ENCODE measurements around the gene PLCH2.

Gene PLCH2

DNA sequence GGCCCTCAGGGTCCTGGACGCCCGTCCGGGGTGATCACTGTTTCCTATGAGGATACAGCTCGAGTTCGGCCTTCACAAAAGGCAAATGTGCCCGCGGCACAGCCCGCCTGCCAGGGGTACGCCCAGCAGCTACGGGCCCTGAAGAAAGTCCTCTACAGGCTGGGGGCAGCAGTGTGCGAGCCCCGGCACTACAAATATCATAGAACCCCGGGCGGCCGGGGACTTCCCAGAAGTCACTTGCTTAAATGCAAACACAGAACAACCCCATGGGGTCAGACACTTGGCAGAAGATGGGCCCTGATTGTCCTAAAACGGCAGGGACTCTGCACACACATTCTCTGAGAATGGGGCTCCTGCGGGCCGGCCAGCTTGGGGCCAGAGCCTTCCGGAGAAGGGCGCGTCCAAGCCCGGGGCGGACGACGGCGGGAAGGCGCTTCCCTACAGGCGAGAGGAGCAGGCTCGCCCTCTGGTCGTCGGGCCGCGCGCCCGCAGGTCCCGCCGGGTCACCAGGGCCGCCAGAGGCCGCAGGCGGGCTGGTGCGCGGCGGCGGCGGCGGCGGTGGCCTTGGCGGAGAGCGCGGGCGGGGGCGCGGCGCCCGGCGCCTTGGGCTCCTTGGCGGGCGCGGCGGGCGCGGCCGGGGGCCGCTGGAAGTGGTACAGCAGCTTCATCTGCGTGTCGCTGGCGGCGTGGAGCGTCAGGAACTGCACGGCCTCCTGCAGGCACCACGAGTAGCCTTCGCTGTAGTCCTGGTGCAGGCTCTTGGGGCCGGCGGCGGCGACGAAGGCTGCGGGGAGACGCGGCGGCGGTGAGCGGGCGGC is 53.1 kb downstream of the PLCH2 start:
- DNase-seq (ENCODE audit: low read depth, low spot score) = peak; percentile 32

GRCh38 chr1:2529784-2530512 is 53.9 kb downstream of the PLCH2 start, which contains the start of gene HES5:
Gene HES5, minus strand, starts transcription at chr1:2530263. Its CDS starts 99 bp downstream, at chr1:2530164.
- peak; percentile 67 for DNase-seq (ENCODE audit: low read depth, low spot score)

DNA sequence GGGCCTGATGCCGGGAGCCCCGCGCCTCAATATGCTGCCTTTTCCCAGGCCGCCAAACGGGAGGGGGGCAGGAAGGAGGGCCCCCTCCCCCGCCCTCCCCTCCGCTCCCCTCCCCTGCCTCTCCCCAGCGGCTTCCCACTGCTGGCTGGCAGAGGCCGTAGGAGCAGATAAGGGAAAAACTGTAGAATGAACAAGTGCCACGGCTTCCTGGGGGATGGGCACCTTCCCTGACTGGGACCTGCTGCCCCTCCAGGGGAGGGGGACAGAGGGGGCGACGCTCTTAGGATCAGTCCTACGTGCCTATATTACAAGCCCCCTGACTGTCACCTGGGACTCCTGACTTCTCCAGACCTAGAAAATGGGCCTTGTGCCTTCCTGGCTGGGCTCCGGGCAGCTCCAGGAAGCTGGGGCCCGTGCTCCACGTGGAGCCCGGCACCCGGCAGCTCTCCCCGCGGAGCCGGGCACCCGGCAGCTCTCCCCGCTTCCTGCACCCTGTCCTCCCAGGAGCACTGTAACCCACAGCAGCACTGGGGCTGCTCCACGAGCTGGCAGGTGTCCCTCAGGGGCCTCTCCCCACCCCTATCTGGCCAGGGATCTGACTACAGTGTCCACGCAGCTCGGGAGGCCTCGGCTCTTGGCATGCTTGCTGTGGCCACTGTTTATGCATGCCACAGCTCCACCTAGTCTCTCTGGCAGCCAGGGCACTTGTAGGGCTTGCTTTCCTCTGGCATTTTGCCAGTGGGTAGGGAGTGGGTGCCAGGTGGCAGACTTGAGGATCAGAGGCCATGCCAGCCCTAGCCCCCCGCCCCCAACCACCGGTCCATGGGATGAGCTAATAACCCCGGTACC is 54.6 kb downstream of the PLCH2 start:
- DNase-seq (ENCODE audit: low read depth, low spot score) = peak; percentile 55

GRCh38 chr1:2532485-2533160 is 56.5 kb downstream of the PLCH2 start:
- DNase-seq (ENCODE audit: low read depth, low spot score) = no peak

DNA sequence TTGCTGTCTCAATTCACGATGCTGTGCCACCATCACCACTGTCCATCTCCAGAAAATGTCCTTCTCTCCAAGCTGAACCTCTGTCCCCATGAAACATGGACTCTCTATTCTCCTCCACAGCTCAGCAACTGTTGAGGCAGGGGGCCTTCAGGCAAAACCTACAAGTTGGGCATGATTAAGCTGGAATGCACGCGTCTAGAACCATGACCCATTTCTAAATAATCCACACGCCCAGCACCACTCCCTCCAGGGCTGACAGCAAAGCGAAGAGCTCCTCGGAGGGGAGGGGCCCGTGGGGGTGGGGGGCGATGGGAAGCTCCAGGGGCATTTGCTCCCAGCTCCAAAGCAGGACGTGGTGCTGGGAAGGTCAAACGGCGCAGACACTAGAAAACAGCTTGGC is 57.3 kb downstream of the PLCH2 start:
- DNase-seq (ENCODE audit: low read depth, low spot score) = peak; percentile 41

DNA sequence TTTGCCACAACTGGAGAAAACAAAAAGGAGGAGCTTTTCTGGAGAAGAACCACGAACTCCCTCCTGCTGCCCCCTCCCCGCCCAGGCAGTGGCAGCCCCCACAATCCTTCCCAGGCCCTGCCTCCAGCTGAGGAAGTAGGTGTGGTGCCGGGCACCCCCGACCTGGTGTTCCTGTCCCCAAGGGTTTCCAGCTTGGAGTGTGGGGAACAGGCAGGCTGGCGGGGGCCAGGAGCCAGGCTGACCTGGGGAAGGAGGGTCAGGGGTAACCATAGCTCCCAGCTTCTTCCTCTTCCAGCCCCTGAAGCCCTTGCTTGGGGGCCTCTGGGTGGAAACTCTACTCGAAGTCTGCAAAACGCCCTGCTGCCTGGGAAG is 58.2 kb downstream of the PLCH2 start:
- no peak for DNase-seq (ENCODE audit: low read depth, low spot score)

DNA sequence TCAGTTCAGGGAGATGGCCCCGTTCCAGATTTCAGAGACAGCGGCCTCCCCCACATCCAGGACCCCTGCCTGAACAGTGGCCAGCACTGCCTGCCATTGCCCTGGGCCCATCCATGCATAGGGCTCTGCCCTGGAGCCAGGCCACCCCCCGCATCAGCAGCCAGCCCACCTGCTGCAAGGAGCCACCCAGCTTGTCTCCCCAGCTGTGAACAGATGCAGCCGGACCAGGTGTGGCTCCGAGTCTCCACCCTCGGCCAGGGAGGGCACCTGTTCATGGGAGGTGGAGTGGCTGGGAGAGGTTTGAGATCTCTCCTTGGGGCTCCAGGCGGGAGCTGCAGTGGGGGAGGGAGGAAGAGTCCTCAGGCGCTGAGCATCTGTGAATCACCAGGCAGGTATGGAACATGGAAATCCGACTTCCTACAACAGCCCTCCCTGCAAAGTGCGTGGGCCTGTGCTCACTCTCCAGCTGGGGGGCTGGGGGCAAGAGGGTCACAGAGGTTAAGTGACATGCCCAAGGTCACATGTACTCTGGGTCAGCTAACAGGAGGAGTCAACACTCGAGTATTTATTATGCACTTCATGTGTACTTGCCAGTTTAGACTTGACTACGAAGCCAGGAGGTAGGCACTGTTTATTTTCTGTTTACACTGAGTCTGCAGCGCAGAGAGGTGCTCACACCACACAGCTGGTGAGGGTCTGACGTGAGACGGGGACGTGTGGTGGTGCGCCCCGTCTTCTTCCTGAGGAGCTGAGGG is 58.8 kb downstream of the PLCH2 start:
- DNase-seq (ENCODE audit: low read depth, low spot score) = peak; percentile 70

GRCh38 chr1:2535455-2535854 is 59.4 kb downstream of the PLCH2 start:
- no peak for DNase-seq (ENCODE audit: low read depth, low spot score)

GRCh38 chr1:2535981-2536380 is 59.9 kb downstream of the PLCH2 start:
- no peak for DNase-seq (ENCODE audit: low read depth, low spot score)

DNA sequence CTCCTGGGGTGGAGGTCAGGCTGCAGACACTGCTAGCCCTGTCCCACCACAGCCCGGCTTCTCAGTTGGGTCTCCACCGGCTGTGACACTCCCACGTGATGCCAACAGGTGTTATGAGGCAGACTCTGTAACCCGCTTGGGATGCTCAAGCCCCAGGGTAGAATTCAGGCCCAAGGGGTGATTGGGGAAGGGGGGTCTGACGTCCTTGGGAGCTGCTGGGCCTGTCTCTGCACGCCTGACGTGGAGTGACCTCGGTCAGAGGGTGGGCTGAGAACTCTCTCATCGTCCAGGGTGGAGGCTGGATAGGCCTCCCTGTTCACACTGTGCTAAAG is 61.7 kb downstream of the PLCH2 start:
- no peak for DNase-seq (ENCODE audit: low read depth, low spot score)

- DNase-seq (ENCODE audit: low read depth, low spot score) = no peak
These were observed 62.3 kb downstream of the PLCH2 start for GRCh38 chr1:2538376-2538775.

GRCh38 chr1:2538872-2539271 is 62.8 kb downstream of the PLCH2 start:
- no peak for DNase-seq (ENCODE audit: low read depth, low spot score)

DNA sequence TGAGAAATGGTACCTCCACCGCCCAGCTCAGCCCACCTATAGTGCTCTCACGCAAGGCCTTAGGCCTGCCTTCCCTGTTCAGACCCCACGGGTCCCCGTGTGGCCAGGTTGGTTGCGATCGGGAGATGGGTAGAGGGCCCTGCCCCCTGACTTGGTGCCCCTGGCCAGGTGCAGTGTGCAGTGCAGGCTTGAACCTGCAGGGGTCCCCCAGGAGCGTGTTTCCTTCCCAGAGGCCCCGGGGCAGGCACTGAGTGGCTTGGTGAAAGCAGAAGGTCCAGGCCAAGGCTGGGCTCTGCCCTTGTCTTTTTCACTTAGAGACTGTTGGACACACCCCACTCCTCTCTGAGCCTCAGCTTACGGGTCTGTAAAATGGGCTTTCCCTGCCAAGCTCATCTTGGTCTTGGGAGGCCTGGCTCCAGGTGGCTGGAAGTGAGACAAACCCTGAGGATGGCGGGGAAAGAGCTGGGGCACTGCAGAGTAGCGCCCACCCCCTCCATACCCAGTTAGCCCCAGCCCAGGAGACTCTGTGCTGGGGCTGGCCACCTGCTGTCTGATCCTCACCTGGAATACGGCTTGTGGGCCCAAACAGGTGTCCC is 63.3 kb downstream of the PLCH2 start:
- no peak for DNase-seq (ENCODE audit: low read depth, low spot score)

DNA sequence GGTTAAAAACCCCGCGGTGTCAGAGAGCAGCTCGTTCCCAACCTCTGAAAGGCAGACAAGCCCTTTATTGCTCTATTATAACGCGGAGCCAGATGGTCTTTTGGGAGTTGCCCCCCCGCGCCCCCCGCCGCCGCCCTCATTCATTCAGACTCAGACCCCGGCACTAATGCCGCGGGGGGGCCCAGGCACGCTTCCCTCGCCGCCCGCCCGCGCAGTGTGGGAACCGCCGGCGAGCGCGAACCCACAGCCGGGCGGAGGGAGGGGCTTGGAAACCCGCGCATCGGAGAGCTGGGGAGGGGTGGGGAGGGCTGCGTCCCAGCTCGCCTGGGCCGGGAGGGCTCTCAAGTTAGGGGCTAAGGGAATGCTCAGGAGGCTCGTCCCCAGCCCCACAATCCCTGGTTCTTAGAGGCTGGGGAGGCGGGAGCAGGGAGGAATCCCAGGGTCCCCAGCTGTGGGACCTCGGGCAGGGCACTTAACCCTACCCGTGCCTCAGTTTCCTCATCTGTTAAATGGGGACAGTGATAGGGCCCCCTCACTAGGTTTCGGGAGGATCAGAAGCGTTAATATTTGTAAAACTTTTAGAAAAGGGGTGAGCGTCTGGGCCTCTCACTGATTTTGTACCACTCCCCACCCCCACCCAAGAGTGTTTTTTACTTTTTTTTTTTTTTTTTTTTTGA is 64.9 kb downstream of the PLCH2 start:
- peak; percentile 57 for DNase-seq (ENCODE audit: low read depth, low spot score)

DNA sequence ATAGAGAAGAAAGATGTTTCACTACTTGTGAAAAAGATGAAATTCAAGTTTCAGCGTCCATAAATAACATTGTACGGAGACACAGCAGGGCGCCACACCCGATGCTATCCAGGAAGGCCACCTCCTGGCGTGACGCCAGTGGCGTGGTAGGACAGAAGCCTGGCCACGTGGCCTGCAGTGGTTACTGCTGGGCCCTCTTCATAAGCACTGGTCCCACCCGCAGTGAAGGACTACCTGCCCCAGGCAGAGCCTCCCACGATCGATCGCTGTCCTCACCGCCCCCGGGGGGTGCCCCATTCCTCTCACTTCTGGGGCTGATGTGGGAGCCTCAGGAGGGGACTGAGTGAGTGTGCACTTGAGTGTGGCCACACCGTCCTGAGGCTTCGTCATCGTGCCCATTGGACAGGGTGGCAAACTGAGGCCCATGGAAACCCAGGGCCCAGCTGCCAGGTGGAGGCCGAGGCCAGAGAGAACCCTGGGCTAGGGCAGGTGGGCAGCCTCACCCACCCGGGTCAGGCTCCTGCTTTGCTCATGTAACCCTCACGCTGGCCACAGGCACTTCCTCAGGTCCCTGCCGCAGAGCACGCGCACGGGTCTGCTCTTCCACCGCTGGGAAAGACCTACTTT is 65.6 kb downstream of the PLCH2 start:
- DNase-seq (ENCODE audit: low read depth, low spot score) = no peak

- DNase-seq (ENCODE audit: low read depth, low spot score) = no peak
These were observed 66.3 kb downstream of the PLCH2 start for GRCh38 chr1:2542246-2542915.

GRCh38 chr1:2543543-2544092 is 67.5 kb downstream of the PLCH2 start:
- DNase-seq (ENCODE audit: low read depth, low spot score) = peak; percentile 69

DNA sequence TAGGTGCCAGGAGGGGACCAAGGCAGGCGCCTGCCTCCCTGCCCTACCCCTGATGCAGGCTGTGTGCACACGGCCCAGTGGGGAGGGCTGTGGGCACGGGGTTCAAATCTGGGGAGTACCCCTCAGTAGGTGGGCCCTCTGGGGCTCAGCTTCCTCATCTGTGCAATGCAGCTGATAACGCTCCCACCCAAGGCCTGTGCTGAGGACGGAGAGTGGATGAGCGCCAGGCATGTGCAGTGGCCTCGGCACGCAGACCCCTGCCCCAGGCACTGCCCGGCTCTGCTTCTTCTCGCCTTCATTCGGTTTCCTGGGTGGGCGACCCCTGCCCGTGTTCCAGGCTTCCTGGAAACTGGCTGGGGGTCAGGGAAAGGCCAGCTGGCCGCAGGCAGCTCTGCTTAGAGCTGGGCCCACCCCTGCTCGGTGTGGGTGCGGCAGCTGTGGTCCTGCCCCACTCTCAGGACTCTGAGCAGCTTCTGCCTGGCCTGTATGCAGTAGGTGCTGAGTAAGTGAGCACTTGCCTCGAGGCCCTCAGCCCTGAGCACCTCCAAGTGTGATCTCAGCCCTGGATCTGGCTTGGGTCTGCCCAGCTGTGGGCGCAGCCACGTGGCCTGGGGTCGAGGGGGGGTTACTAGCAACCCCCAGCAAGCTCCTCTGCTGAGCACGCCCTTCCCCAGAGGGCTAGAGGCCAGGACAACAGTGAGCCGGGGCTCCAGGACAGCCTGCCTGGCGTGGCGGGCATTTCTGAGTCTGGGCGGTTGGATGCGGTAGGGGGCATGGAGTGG is 68.2 kb downstream of the PLCH2 start:
- DNase-seq (ENCODE audit: low read depth, low spot score) = peak; percentile 59
